ENCODE results near the gene KIF26B. TPM values are rescaled to one million over a fixed set of nuclear protein-coding genes. Genes with fewer than 3 reads are reported as not detected.

KIF26B gene
- total RNA-seq, 1 experiment from 2014 or later, result 2.3 TPM

DNA sequence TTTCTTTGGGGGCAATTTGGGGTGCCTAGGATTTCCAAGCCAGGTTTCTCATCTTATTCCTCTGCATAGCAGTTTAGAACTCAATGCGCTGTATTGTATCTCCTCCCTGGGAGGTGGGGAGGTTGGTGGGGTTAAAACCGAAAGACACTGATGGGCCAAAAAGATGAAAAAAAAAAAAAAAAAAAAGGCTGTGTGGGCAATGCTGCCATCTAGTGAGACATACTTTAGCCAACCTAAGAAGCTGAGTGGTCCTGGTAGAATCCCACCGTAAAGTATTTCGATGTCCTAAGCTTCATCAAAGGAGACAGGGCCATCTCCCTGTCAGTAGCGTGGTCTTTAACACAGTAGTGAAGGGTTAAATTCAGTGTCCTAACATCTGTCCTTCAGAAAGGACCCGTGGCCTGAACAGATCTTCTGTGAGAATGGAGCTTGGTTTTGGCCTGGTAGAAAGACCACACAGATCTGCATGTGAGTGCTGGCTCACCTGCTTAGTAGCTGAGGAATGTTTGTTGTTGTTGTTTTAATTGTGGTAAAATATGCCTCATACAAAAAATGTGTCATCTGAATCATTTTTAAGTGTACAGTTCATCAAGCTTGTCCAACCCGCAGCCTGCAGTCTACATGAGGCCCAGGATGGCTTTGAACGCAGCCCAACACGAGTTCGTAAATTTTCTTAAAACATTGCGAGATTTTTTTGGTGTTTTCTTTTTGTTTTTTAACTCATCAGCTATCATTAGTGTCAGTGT, 226.2 kb downstream of the KIF26B start:
- no peak overlapping the region for H3K4me2 ChIP-seq (ENCODE audit: low read depth, low read length, poor library complexity, severe bottlenecking)
- H3K79me2 ChIP-seq (ENCODE audit: low read length), result no peaks in the 10 kb centered on the region
- no peaks in the 10 kb centered on the region for H3K27me3 ChIP-seq (ENCODE audit: low read length)
- H3K9me3 ChIP-seq (ENCODE audit: low read length), result no peaks in the 10 kb centered on the region
- H4K20me1 ChIP-seq (ENCODE audit: insufficient read depth, low read depth, low read length), result no peaks in the 10 kb centered on the region
- H3K4me1 ChIP-seq (ENCODE audit: low read length), result no peaks in the 10 kb centered on the region
- no peak overlapping the region for H3K27ac ChIP-seq (ENCODE audit: low read length)
- H3K36me3 ChIP-seq (ENCODE audit: insufficient read depth, low read length), result no peaks in the 10 kb centered on the region
- no peaks in the 10 kb centered on the region for H3K9me2 ChIP-seq (replicated peaks; ENCODE audit: insufficient read depth, low read length)
- no peak overlapping the region for H3K9ac ChIP-seq (ENCODE audit: low read length)
- peak; percentile 46 for DNase-seq
- no peak overlapping the region for H3K4me3 ChIP-seq (ENCODE audit: low read length)
- no peak overlapping the region for H2AFZ ChIP-seq (ENCODE audit: low read length)

DNA sequence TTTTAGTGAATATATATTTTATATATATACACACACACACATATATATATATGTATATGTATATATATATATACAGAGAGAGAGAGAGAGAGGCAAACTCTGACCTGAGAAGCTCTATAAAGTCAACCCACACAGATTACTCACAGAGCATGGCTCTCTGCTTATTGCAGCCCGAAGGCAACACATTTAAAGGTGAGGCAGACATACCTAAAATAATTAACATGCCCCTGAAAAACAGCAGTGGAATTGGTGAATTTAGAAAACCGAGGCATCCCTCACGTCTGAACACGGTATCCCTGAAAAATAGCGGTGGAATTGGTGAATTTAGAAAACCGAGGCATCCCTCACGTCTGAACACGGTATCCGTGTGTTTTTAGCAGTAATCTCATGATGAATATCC, 228.2 kb downstream of the KIF26B start:
- H3K9me2 ChIP-seq (replicated peaks; ENCODE audit: insufficient read depth, low read length), result no peaks in the 10 kb centered on the region
- H3K79me2 ChIP-seq (ENCODE audit: low read length), result no peaks in the 10 kb centered on the region
- no peak for DNase-seq
- H3K9ac ChIP-seq (ENCODE audit: low read length), result no peak overlapping the region
- no peaks in the 10 kb centered on the region for H3K36me3 ChIP-seq (ENCODE audit: insufficient read depth, low read length)
- no peaks in the 10 kb centered on the region for H3K9me3 ChIP-seq (ENCODE audit: low read length)
- H4K20me1 ChIP-seq (ENCODE audit: insufficient read depth, low read depth, low read length), result no peaks in the 10 kb centered on the region
- no peaks in the 10 kb centered on the region for H3K27me3 ChIP-seq (ENCODE audit: low read length)
- H2AFZ ChIP-seq (ENCODE audit: low read length), result no peak overlapping the region
- no peaks in the 10 kb centered on the region for H3K4me1 ChIP-seq (ENCODE audit: low read length)
- H3K4me3 ChIP-seq (ENCODE audit: low read length), result no peak overlapping the region
- no peak overlapping the region for H3K27ac ChIP-seq (ENCODE audit: low read length)
- no peak overlapping the region for H3K4me2 ChIP-seq (ENCODE audit: low read depth, low read length, poor library complexity, severe bottlenecking)

DNA sequence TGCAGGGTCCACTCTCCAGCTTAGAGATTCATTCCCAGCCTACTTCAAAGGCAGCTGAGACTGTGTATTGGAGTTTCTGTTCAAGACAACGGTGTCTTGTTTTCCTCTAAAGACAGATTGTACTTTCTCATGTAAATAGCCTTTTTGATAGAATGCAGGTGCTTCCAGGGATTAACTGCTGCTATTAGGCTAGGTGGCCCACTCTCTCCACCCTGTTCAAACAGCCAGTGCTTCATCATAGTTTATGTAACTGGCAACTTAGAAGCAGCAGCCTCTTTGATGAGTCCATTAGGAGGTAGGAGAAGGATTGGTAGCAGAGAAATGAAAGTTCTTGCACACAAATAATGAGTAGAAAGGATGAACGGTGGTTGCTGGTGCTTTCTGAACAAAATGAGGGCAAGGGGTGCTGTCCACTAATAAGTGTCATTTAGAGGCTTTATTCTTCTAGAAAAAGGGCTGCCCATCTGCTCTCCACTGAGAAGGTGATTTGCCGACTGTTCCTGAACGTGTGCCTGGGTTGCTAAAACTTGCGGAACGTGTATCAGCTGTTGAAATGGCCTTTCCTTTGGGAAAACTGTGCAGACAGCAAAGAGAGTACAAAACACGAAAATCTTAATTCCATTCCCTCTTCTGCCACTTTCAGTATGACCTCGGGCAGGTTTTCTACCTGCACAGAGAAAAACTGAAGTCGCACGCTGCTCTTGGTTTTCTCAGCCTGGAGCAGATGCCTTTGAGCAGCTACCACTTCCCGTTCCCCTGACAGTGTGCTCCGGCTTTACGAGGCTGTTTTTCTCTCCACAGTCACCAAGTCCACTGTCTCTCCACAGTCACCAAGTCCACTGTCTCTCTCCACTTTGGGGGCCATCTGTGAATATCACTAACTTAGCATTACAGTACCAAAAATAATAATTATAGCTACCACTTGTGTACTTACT, 228.9 kb downstream of the KIF26B start:
- Histone ChIP-seq H3K9me3 (ENCODE audit: low read length) (no peaks in the 10 kb centered on the region), H2AFZ (ENCODE audit: low read length) (no peak overlapping the region), H3K27ac (ENCODE audit: low read length) (no peak overlapping the region), H3K9me2 (replicated peaks; ENCODE audit: insufficient read depth, low read length) (no peaks in the 10 kb centered on the region), H3K9ac (ENCODE audit: low read length) (no peak overlapping the region), H3K4me3 (ENCODE audit: low read length) (no peak overlapping the region), H3K79me2 (ENCODE audit: low read length) (no peaks in the 10 kb centered on the region), H3K27me3 (ENCODE audit: low read length) (no peaks in the 10 kb centered on the region), H3K4me1 (ENCODE audit: low read length) (no peaks in the 10 kb centered on the region), H3K36me3 (ENCODE audit: insufficient read depth, low read length) (no peaks in the 10 kb centered on the region), H3K4me2 (ENCODE audit: low read depth, low read length, poor library complexity, severe bottlenecking) (no peak overlapping the region), H4K20me1 (ENCODE audit: insufficient read depth, low read depth, low read length) (no peaks in the 10 kb centered on the region)
- DNase-seq, result no peak

GRCh38 chr1:245386297-245386971, 231.6 kb downstream of the KIF26B start:
- no peak for DNase-seq

GRCh38 chr1:245388687-245389086, 233.9 kb downstream of the KIF26B start:
- DNase-seq, result no peak
- Histone ChIP-seq H3K9me3 (ENCODE audit: low read length) (no peaks in the 10 kb centered on the region), H4K20me1 (ENCODE audit: insufficient read depth, low read depth, low read length) (no peaks in the 10 kb centered on the region), H3K27ac (ENCODE audit: low read length) (no peak overlapping the region), H3K4me3 (ENCODE audit: low read length) (no peak overlapping the region), H3K4me1 (ENCODE audit: low read length) (no peaks in the 10 kb centered on the region), H3K36me3 (ENCODE audit: insufficient read depth, low read length) (no peaks in the 10 kb centered on the region), H3K4me2 (ENCODE audit: low read depth, low read length, poor library complexity, severe bottlenecking) (no peak overlapping the region), H3K9ac (ENCODE audit: low read length) (no peak overlapping the region), H3K79me2 (ENCODE audit: low read length) (no peaks in the 10 kb centered on the region), H3K27me3 (ENCODE audit: low read length) (no peaks in the 10 kb centered on the region), H2AFZ (ENCODE audit: low read length) (no peak overlapping the region), H3K9me2 (replicated peaks; ENCODE audit: insufficient read depth, low read length) (no peaks in the 10 kb centered on the region)

More at GRCh38 chr1:245386297-245386971, 231.6 kb downstream of the KIF26B start:
- Histone ChIP-seq H3K9ac (ENCODE audit: low read length) (no peak overlapping the region), H3K27me3 (ENCODE audit: low read length) (no peaks in the 10 kb centered on the region), H3K9me2 (replicated peaks; ENCODE audit: insufficient read depth, low read length) (no peaks in the 10 kb centered on the region), H3K79me2 (ENCODE audit: low read length) (no peaks in the 10 kb centered on the region), H3K36me3 (ENCODE audit: insufficient read depth, low read length) (no peaks in the 10 kb centered on the region), H3K4me3 (ENCODE audit: low read length) (no peak overlapping the region), H3K4me2 (ENCODE audit: low read depth, low read length, poor library complexity, severe bottlenecking) (no peak overlapping the region), H3K4me1 (ENCODE audit: low read length) (no peaks in the 10 kb centered on the region), H3K27ac (ENCODE audit: low read length) (no peak overlapping the region), H4K20me1 (ENCODE audit: insufficient read depth, low read depth, low read length) (no peaks in the 10 kb centered on the region), H3K9me3 (ENCODE audit: low read length) (no peaks in the 10 kb centered on the region), H2AFZ (ENCODE audit: low read length) (no peak overlapping the region)

DNA sequence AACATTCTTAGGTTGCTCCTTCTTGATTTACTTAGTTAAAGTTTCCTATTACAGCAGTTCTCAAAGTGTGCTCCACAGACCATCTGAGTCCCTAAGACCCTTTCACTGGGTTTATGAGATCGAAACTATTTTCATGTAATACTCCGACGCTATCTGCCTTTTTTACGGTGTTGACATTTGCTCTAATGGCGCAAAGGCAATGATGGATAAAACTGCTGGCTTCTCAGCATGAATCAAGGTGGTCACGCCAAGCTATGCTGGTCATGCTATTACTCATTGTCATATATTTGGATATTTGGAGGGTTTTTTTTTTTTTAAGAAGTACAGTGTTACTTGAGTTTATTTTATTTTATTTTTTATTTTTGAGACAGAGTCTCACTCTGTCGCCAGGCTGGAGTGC, 235.1 kb downstream of the KIF26B start:
- Histone ChIP-seq H3K4me1 (ENCODE audit: low read length) (no peaks in the 10 kb centered on the region), H3K79me2 (ENCODE audit: low read length) (no peaks in the 10 kb centered on the region), H3K4me2 (ENCODE audit: low read depth, low read length, poor library complexity, severe bottlenecking) (no peak overlapping the region), H3K9me2 (replicated peaks; ENCODE audit: insufficient read depth, low read length) (no peaks in the 10 kb centered on the region), H3K27ac (ENCODE audit: low read length) (no peak overlapping the region), H3K36me3 (ENCODE audit: insufficient read depth, low read length) (no peaks in the 10 kb centered on the region), H2AFZ (ENCODE audit: low read length) (no peak overlapping the region), H4K20me1 (ENCODE audit: insufficient read depth, low read depth, low read length) (no peaks in the 10 kb centered on the region), H3K9me3 (ENCODE audit: low read length) (no peaks in the 10 kb centered on the region), H3K9ac (ENCODE audit: low read length) (no peak overlapping the region), H3K27me3 (ENCODE audit: low read length) (no peaks in the 10 kb centered on the region), H3K4me3 (ENCODE audit: low read length) (no peak overlapping the region)
- no peak for DNase-seq

DNA sequence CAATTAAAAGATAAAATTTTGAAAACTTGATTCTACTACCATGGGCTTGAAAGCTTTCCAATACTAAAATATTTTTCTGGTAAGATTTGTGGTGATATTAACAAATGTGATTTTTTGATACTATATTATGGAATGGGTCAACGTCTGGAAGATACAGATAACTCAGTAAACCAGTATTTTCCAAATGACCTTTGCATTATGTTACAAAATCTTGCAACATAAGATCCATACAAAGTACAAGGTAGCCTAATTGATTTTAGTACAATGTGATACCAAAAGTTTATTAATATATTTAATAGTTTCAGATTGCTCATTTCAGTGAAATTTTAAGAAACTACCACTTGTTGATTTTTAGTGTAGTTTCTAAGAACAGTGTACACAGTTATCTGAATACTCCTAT, 236.2 kb downstream of the KIF26B start:
- no peaks in the 10 kb centered on the region for H3K9me3 ChIP-seq (ENCODE audit: low read length)
- H3K27ac ChIP-seq (ENCODE audit: low read length), result no peak overlapping the region
- DNase-seq, result no peak
- no peaks in the 10 kb centered on the region for H3K79me2 ChIP-seq (ENCODE audit: low read length)
- H3K9me2 ChIP-seq (replicated peaks; ENCODE audit: insufficient read depth, low read length), result no peaks in the 10 kb centered on the region
- H3K9ac ChIP-seq (ENCODE audit: low read length), result no peak overlapping the region
- no peak overlapping the region for H3K4me3 ChIP-seq (ENCODE audit: low read length)
- no peaks in the 10 kb centered on the region for H3K27me3 ChIP-seq (ENCODE audit: low read length)
- H3K4me2 ChIP-seq (ENCODE audit: low read depth, low read length, poor library complexity, severe bottlenecking), result no peak overlapping the region
- no peaks in the 10 kb centered on the region for H4K20me1 ChIP-seq (ENCODE audit: insufficient read depth, low read depth, low read length)
- H2AFZ ChIP-seq (ENCODE audit: low read length), result no peak overlapping the region
- no peaks in the 10 kb centered on the region for H3K36me3 ChIP-seq (ENCODE audit: insufficient read depth, low read length)
- no peaks in the 10 kb centered on the region for H3K4me1 ChIP-seq (ENCODE audit: low read length)

GRCh38 chr1:245393694-245394093, 238.9 kb downstream of the KIF26B start:
- Histone ChIP-seq H3K27me3 (ENCODE audit: low read length) (no peaks in the 10 kb centered on the region), H4K20me1 (ENCODE audit: insufficient read depth, low read depth, low read length) (no peaks in the 10 kb centered on the region), H3K4me2 (ENCODE audit: low read depth, low read length, poor library complexity, severe bottlenecking) (no peak overlapping the region), H3K9me2 (replicated peaks; ENCODE audit: insufficient read depth, low read length) (no peaks in the 10 kb centered on the region), H3K4me1 (ENCODE audit: low read length) (no peaks in the 10 kb centered on the region), H3K36me3 (ENCODE audit: insufficient read depth, low read length) (no peaks in the 10 kb centered on the region), H3K4me3 (ENCODE audit: low read length) (no peak overlapping the region), H3K27ac (ENCODE audit: low read length) (no peak overlapping the region), H3K79me2 (ENCODE audit: low read length) (no peaks in the 10 kb centered on the region), H2AFZ (ENCODE audit: low read length) (no peak overlapping the region), H3K9me3 (ENCODE audit: low read length) (no peaks in the 10 kb centered on the region), H3K9ac (ENCODE audit: low read length) (no peak overlapping the region)
- no peak for DNase-seq
